HepG2 (cell line): ENCODE measurements around the gene MAP1B. TPM values are rescaled to one million over a fixed set of nuclear protein-coding genes. Genes with fewer than 3 reads are reported as not detected.

Experiments used
- ATF2 ChIP-seq: sonication (generic); formaldehyde crosslinking; IDR thresholded peaks from 2 replicates; pipeline ENCODE4 v1.4.0; 2020; ENCODE audit warnings: missing genetic modification reagents
- ELF1 ChIP-seq: sonication (generic); formaldehyde crosslinking; IDR thresholded peaks from 2 replicates; pipeline ENCODE4 v1.4.0; 2020; ENCODE audit warnings: missing genetic modification reagents
- ETV6 ChIP-seq: sonication (generic); formaldehyde crosslinking; conservative IDR thresholded peaks from 2 replicates; pipeline ENCODE4 v1.4.0; 2020; ENCODE audit warnings: missing genetic modification reagents
- SALL2 ChIP-seq: sonication (generic); formaldehyde crosslinking; IDR thresholded peaks from 2 replicates; pipeline ENCODE4 v1.8.1; 2023; ENCODE audit warnings: mild to moderate bottlenecking, missing genetic modification reagents, inconsistent platforms
- SAP130 ChIP-seq: IDR thresholded peaks from 2 replicates; pipeline ENCODE4 v1.6.1; 2016; ENCODE audit warnings: low read depth
- YEATS4 ChIP-seq: sonication (generic); formaldehyde crosslinking; IDR thresholded peaks from 2 replicates; pipeline ENCODE4 v1.4.0; 2020; ENCODE audit warnings: missing genetic modification reagents, borderline replicate concordance
- ZC3H4 ChIP-seq: sonication (generic); formaldehyde crosslinking; IDR thresholded peaks from 2 replicates; pipeline ENCODE4 v1.4.0; 2020; ENCODE audit warnings: missing genetic modification reagents, borderline replicate concordance
- ZFY ChIP-seq: sonication (generic); formaldehyde crosslinking; IDR thresholded peaks from 2 replicates; pipeline ENCODE4 v1.4.0; 2020; ENCODE audit warnings: missing genetic modification reagents
- ZNF143 ChIP-seq: sonication (generic); formaldehyde crosslinking; IDR thresholded peaks from 2 replicates; pipeline ENCODE4 v1.4.0; 2020; ENCODE audit warnings: missing genetic modification reagents
- ZNF598 ChIP-seq: sonication (generic); formaldehyde crosslinking; IDR thresholded peaks from 2 replicates; pipeline ENCODE4 v1.5.1; 2020; ENCODE audit warnings: mild to moderate bottlenecking, missing genetic modification reagents, borderline replicate concordance
- polyA plus RNA-seq, 8 experiments: library from polyadenylated mRNA; depleted of rRNA in 3 of 8; stranded (reverse) in 7 of 8; unstranded in 1 of 8; fragments of >200 nt; fragmentation: Illumina TruSeq in 4 of 8; extraction: Trizol in 4 of 8; gene quantifications; 2 replicates each; pipeline versions ENCODE4 v1.2.1 to v1.2.3, GENCODE V29; 2011 to 2016; ENCODE audit warnings: low read depth in 4 of 8, missing spikeins in 1 of 8, mixed read lengths in 1 of 8; ENCODE audit not compliant: insufficient read depth in 1 of 8
- total RNA-seq, 5 experiments: library from RNA; depleted of rRNA; stranded (reverse); fragments of >200 nt; fragmentation: Illumina TruSeq; extraction: Trizol; gene quantifications; 2 replicates each; pipeline ENCODE4 v1.2.3, GENCODE V29; 2016; ENCODE audit warnings: low read depth in 1 of 5
- TF ChIP-seq, protein P1 (sequence below): sonication (generic); formaldehyde crosslinking; IDR thresholded peaks from 2 replicates; pipeline ENCODE4 v1.5.1; 2020; ENCODE audit warnings: mild to moderate bottlenecking, missing genetic modification reagents, moderate library complexity
- TF ChIP-seq, protein P2 (sequence below): IDR thresholded peaks from 2 replicates; pipeline ENCODE4 v1.6.1; 2016
- TF ChIP-seq, protein P3 (sequence below): sonication (generic); formaldehyde crosslinking; IDR thresholded peaks from 2 replicates; pipeline ENCODE4 v1.5.0; 2020; ENCODE audit warnings: missing genetic modification reagents, mild to moderate bottlenecking, borderline replicate concordance
- TF ChIP-seq, protein P4 (sequence below): sonication (generic); formaldehyde crosslinking; IDR thresholded peaks from 2 replicates; pipeline ENCODE4 v1.8.1; 2022; ENCODE audit warnings: mild to moderate bottlenecking, missing genetic modification reagents
- TF ChIP-seq, protein P5 (sequence below): sonication (generic); formaldehyde crosslinking; conservative IDR thresholded peaks from 2 replicates; pipeline ENCODE4 v1.8.0; 2022; ENCODE audit warnings: mild to moderate bottlenecking, moderate library complexity, missing genetic modification reagents
- TF ChIP-seq, protein P6 (sequence below), 2 experiments: fragments of 450-650 bp in 1 of 2; sonication (generic) in 1 of 2; formaldehyde crosslinking; IDR thresholded peaks; 2 replicates each; pipeline versions ENCODE4 v1.5.0 to v1.8.0; 2020 to 2022; ENCODE audit warnings: mild to moderate bottlenecking in 1 of 2, missing genetic modification reagents in 1 of 2

The MAP1B gene
- total and polyA plus RNA-seq, 2 of the 13 experiments (the other 11 are each of a cell fraction or from before 2014, with no cell fraction given) = 3.3 to 6.2 TPM

DNA sequence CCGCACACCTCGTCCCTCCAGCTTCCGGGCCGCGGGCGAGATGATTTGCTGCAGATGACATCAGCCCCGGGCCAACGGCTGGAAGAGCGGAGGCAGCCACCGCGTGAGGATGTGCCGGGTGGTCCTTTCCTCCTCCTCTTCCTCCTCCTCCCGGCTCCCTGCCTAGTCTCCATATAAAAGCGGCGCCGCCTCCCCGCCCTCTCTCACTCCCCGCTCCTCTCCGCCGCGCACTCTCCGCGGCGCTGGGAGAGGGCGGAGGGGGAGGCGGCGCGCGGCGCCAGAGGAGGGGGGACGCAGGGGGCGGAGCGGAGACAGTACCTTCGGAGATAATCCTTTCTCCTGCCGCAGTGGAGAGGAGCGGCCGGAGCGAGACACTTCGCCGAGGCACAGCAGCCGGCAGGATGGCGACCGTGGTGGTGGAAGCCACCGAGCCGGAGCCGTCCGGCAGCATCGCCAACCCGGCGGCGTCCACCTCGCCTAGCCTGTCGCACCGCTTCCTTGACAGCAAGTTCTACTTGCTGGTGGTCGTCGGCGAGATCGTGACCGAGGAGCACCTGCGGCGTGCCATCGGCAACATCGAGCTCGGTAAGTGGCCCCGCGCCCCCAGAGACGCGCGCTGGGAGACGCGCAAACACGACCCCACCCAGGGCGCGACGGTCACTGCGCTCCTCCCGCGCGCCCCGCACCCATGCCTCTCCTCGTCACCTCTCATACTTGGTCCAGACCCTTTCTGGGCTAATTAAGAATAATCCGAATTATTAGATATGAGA is at the start of gene MAP1B (continued):
- TF ChIP-seq, protein P1, sequence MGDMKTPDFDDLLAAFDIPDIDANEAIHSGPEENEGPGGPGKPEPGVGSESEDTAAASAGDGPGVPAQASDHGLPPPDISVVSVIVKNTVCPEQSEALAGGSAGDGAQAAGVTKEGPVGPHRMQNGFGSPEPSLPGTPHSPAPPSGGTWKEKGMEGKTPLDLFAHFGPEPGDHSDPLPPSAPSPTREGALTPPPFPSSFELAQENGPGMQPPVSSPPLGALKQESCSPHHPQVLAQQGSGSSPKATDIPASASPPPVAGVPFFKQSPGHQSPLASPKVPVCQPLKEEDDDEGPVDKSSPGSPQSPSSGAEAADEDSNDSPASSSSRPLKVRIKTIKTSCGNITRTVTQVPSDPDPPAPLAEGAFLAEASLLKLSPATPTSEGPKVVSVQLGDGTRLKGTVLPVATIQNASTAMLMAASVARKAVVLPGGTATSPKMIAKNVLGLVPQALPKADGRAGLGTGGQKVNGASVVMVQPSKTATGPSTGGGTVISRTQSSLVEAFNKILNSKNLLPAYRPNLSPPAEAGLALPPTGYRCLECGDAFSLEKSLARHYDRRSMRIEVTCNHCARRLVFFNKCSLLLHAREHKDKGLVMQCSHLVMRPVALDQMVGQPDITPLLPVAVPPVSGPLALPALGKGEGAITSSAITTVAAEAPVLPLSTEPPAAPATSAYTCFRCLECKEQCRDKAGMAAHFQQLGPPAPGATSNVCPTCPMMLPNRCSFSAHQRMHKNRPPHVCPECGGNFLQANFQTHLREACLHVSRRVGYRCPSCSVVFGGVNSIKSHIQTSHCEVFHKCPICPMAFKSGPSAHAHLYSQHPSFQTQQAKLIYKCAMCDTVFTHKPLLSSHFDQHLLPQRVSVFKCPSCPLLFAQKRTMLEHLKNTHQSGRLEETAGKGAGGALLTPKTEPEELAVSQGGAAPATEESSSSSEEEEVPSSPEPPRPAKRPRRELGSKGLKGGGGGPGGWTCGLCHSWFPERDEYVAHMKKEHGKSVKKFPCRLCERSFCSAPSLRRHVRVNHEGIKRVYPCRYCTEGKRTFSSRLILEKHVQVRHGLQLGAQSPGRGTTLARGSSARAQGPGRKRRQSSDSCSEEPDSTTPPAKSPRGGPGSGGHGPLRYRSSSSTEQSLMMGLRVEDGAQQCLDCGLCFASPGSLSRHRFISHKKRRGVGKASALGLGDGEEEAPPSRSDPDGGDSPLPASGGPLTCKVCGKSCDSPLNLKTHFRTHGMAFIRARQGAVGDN (CRISPR knock-in tag) = peak; percentile 55
- TF ChIP-seq ETV6 (CRISPR knock-in tag) (0 out of 2 replicates have a peak, but pooled peaks have one; percentile 5), ELF1 (CRISPR knock-in tag) (peak; percentile 67), SAP130 (CRISPR knock-in tag) (peak; percentile 36), ZNF598 (peak; percentile 38; the same call in 1 of the 2 replicates), ZFY (peak; percentile 45; the same call in 1 of the 2 replicates), ATF2 (CRISPR knock-in tag) (peak; percentile 85), YEATS4 (no peak; the same call in 1 of the 2 replicates), ZNF143 (CRISPR knock-in tag) (0 out of 2 replicates have a peak, but pooled peaks have one; percentile 27), SALL2 (CRISPR knock-in tag) (0 out of 2 replicates have a peak, but pooled peaks have one; percentile 32), ZC3H4 (CRISPR knock-in tag) (no peak)
- TF ChIP-seq, protein P2, sequence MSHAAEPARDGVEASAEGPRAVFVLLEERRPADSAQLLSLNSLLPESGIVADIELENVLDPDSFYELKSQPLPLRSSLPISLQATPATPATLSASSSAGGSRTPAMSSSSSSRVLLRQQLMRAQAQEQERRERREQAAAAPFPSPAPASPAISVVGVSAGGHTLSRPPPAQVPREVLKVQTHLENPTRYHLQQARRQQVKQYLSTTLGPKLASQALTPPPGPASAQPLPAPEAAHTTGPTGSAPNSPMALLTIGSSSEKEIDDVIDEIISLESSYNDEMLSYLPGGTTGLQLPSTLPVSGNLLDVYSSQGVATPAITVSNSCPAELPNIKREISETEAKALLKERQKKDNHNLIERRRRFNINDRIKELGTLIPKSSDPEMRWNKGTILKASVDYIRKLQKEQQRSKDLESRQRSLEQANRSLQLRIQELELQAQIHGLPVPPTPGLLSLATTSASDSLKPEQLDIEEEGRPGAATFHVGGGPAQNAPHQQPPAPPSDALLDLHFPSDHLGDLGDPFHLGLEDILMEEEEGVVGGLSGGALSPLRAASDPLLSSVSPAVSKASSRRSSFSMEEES (CRISPR knock-in tag) = peak; percentile 39; the same call in 1 of the 2 replicates
- TF ChIP-seq, protein P3, sequence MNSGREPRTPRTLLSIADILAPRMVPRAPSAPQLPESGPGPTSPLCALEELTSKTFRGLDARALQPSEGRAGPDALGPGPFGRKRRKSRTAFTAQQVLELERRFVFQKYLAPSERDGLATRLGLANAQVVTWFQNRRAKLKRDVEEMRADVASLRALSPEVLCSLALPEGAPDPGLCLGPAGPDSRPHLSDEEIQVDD (CRISPR knock-in tag) = no peak
- TF ChIP-seq, protein P4, sequence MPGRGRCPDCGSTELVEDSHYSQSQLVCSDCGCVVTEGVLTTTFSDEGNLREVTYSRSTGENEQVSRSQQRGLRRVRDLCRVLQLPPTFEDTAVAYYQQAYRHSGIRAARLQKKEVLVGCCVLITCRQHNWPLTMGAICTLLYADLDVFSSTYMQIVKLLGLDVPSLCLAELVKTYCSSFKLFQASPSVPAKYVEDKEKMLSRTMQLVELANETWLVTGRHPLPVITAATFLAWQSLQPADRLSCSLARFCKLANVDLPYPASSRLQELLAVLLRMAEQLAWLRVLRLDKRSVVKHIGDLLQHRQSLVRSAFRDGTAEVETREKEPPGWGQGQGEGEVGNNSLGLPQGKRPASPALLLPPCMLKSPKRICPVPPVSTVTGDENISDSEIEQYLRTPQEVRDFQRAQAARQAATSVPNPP (CRISPR knock-in tag) = no peak
- TF ChIP-seq, protein P5, sequence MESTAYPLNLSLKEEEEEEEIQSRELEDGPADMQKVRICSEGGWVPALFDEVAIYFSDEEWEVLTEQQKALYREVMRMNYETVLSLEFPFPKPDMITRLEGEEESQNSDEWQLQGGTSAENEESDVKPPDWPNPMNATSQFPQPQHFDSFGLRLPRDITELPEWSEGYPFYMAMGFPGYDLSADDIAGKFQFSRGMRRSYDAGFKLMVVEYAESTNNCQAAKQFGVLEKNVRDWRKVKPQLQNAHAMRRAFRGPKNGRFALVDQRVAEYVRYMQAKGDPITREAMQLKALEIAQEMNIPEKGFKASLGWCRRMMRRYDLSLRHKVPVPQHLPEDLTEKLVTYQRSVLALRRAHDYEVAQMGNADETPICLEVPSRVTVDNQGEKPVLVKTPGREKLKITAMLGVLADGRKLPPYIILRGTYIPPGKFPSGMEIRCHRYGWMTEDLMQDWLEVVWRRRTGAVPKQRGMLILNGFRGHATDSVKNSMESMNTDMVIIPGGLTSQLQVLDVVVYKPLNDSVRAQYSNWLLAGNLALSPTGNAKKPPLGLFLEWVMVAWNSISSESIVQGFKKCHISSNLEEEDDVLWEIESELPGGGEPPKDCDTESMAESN (CRISPR knock-in tag) = peak; percentile 59
- TF ChIP-seq, protein P6, sequence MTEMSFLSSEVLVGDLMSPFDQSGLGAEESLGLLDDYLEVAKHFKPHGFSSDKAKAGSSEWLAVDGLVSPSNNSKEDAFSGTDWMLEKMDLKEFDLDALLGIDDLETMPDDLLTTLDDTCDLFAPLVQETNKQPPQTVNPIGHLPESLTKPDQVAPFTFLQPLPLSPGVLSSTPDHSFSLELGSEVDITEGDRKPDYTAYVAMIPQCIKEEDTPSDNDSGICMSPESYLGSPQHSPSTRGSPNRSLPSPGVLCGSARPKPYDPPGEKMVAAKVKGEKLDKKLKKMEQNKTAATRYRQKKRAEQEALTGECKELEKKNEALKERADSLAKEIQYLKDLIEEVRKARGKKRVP (CRISPR knock-in tag; IDR thresholded peaks at IDR 0.05) = peak in 1 of 2 experiments; percentile 56; a peak in 1 of 4 replicates
